SH-SY5Y (cell line): ENCODE measurements around the gene SLC37A3.

ENCODE experiments used
- GATA2 ChIP-seq: IDR thresholded peaks from 2 replicates; pipeline ENCODE4 v1.6.1; 2011; ENCODE audit warnings: mild to moderate bottlenecking, low read depth, low read length
- GATA3 ChIP-seq: IDR thresholded peaks from 2 replicates; pipeline ENCODE4 v1.6.1; 2011; ENCODE audit warnings: low read depth, mild to moderate bottlenecking, low read length, moderate library complexity

GRCh38 chr7:140426130-140426529, 27.8 kb upstream of the SLC37A3 start:
- TF ChIP-seq GATA3 (no peak), GATA2 (no peak)
